AG04450 (cell line): ENCODE results near the gene ZNF397. TPM values are rescaled to one million over a fixed set of nuclear protein-coding genes. Genes with fewer than 3 reads are reported as not detected.

Experiments
- CTCF ChIA-PET: fragments of 300-600, 350-600 bp; formaldehyde crosslinking; extraction: SDS; loops from one replicate; lab custom pipeline; 2022; ENCODE audit warnings: antibody characterized with exemption, inconsistent platforms; lab: Charles Lee
- POLR2A ChIA-PET: fragments of 350-600 bp; formaldehyde crosslinking; extraction: SDS; loops from one replicate; lab custom pipeline; 2021; ENCODE audit warnings: antibody characterized with exemption, inconsistent platforms; lab: Yijun Ruan, JAX
- DNase-seq: peaks from one replicate; pipeline ENCODE4 v3.0.0-alpha.2; 2011; ENCODE audit warnings: low read depth, low spot score
- H3K27ac ChIP-seq: one replicate; pipeline ENCODE4 v1.5.1; 2012; ENCODE audit warnings: low read depth, low read length, control low read depth
- H3K27me3 ChIP-seq: one replicate; pipeline ENCODE4 v1.6.0; 2012; ENCODE audit warnings: low read length; ENCODE audit not compliant: control insufficient read depth, insufficient read depth
- H3K4me3 ChIP-seq: 2 replicates; pipeline ENCODE4 v1.5.1; 2011; ENCODE audit warnings: mild to moderate bottlenecking, low read depth, low read length, control low read depth
- H3K9me3 ChIP-seq: 2 replicates; pipeline ENCODE4 v1.5.1; 2012; ENCODE audit warnings: low read length; ENCODE audit not compliant: control insufficient read depth, insufficient read depth
- polyA plus RNA-seq: library from polyadenylated mRNA; depleted of rRNA; stranded (reverse); fragments of >200 nt; gene quantifications from 2 replicates; pipeline ENCODE4 v1.2.3, GENCODE V29; 2011
- TF ChIP-seq, protein P1 (sequence below): IDR thresholded peaks from 2 replicates; pipeline ENCODE4 v1.5.1; 2011; ENCODE audit warnings: low read depth, low read length, control low read depth, inconsistent platforms

ZNF397 gene
- polyA plus RNA-seq, 1 experiment = 11.0 TPM

DNA sequence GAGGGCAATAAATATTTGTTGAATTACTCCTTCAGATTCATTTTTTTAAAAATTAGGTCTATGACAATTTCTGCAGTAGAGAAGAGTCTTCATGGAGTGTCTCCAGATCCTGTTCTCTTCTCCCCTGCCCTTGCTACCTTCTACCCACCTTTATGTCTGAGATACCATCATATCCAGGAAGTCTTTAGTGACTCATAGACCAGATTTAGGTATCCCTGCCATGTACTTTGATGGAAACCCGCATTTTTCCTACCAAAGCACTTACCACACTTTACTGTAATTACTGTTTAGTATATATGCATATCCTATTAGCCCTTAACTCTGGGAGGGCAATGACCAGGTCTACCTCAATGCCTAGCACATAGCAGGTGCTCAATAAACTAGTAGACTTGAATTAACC is 11.6 kb downstream of the ZNF397 start:
- peaks cover 47% of the 10 kb centered on the region for H3K9me3 ChIP-seq
- CTCF ChIA-PET = no interaction called here
- POLR2A ChIA-PET = no interaction called here
- H3K27ac ChIP-seq = no peak overlapping the region
- H3K27me3 ChIP-seq = no peaks in the 10 kb centered on the region
- TF ChIP-seq, protein P1, sequence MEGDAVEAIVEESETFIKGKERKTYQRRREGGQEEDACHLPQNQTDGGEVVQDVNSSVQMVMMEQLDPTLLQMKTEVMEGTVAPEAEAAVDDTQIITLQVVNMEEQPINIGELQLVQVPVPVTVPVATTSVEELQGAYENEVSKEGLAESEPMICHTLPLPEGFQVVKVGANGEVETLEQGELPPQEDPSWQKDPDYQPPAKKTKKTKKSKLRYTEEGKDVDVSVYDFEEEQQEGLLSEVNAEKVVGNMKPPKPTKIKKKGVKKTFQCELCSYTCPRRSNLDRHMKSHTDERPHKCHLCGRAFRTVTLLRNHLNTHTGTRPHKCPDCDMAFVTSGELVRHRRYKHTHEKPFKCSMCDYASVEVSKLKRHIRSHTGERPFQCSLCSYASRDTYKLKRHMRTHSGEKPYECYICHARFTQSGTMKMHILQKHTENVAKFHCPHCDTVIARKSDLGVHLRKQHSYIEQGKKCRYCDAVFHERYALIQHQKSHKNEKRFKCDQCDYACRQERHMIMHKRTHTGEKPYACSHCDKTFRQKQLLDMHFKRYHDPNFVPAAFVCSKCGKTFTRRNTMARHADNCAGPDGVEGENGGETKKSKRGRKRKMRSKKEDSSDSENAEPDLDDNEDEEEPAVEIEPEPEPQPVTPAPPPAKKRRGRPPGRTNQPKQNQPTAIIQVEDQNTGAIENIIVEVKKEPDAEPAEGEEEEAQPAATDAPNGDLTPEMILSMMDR = no peak
- H3K4me3 ChIP-seq = no peak overlapping the region
- no peak for DNase-seq

DNA sequence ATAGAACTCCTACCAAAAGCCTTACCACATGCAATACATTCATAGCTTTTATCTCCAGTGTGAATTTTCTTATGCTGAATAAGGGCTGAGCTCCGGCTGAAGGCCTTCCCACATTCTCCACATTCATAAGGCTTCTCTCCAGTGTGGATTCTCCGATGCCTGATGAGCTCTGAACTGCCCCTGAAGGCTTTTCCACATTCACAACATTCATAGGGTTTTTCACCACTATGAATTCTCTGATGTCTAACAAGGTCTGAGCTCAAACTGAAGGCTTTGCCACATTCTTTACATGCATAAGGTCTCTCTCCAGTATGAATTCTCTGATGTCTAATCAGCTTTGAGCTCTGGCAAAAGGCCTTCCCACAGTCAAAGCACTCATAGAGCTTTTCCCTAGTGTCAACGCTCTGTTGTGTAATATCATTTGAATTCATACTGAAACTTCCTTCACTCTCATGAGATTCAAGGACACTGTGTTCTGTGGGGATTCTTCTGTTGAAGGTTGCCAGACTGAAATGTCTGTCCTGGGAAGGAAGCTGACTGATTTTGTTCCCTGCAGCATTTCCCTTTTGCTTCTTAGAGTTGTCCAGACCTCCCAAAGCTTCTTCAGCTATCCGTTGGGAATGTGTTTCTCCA is 12.9 kb downstream of the ZNF397 start:
- ChIA-PET CTCF (no interaction called here), POLR2A (no interaction called here)

DNA sequence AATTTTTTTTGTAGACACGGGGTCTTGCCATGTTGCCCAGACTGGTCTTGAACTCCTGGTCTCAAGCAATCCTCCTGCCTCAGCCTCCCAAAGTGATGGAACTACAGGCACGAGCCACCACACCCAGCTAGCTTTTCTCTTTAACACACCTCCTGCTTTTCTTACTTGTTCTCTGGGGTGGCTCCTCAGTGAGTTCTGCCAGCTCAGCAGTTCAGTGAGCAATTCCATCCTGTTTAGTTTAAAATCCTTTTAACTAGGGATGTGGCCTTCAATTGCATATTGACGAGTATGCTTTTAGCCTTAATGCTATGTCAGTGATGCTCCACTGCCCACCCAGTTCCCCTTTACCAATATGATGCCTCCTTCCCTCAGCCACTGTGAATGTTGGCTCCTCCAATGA is 16.1 kb downstream of the ZNF397 start:
- Histone ChIP-seq H3K27me3 (no peaks in the 10 kb centered on the region), H3K27ac (no peak overlapping the region), H3K4me3 (no peak overlapping the region), H3K9me3 (peaks cover 35% of the 10 kb centered on the region; the same call in 1 of the 2 replicates)
- TF ChIP-seq, protein P1 = no peak
- POLR2A ChIA-PET = no interaction called here
- CTCF ChIA-PET = no interaction called here
- DNase-seq = no peak

More for the DNA sequence above, 12.9 kb downstream of the ZNF397 start:
- Histone ChIP-seq H3K4me3 (no peak overlapping the region), H3K27ac (no peak overlapping the region), H3K27me3 (no peaks in the 10 kb centered on the region), H3K9me3 (peaks cover 41% of the 10 kb centered on the region; the same call in 1 of the 2 replicates)
- no peak for DNase-seq
- TF ChIP-seq, protein P1 = no peak

DNA sequence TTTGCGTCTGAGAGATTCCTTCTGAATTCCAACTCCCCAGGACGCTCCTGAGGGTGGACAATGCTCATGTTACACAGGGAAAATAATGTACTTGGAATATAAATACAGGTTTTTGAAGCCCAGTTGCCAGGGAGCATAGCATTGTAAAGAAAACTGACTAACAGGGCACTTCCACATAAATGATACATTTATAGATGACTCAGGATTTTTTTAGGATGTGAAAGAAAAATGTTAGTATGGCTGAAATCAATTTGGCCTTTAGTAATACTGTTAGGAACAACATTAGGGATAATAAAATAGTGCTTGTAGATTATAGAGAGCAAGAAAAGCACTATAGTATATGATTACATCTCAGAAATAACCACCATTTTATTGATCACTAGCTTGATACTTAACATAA is 23.6 kb downstream of the ZNF397 start:
- POLR2A ChIA-PET = no interaction called here
- TF ChIP-seq, protein P1 = no peak
- H3K27ac ChIP-seq = no peak overlapping the region
- H3K27me3 ChIP-seq = no peaks in the 10 kb centered on the region
- no peak for DNase-seq
- H3K4me3 ChIP-seq = no peak overlapping the region
- CTCF ChIA-PET = no interaction called here
- H3K9me3 ChIP-seq = peaks cover 18% of the 10 kb centered on the region

DNA sequence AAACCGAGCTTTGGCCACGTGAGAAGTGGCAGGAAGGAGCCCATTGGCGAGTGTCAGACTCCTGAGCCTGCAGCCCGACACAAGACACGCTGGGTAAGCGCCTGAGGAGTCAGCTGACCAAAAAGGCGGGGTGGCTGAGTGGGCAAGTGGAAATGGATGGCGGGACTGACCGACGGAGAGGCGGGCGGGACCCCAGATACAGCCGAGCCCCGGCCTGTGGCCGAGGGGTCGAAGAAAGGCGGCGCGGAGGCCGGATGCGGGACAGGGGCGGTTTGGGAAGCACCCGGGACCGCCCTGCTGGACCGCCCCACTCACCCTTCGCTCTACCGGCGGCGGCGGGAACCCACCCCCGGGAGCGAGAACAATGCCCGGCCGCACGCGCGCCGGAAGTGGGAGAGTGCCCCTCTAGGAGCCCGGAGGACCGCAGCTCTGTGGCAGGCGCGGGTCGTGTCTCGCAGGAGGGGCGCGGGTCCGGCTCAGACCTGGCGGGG is 26.4 kb downstream of the ZNF397 start:
- H3K4me3 ChIP-seq = peak overlapping the region; percentile 43
- peaks cover 27% of the 10 kb centered on the region for H3K9me3 ChIP-seq
- H3K27ac ChIP-seq = no peak overlapping the region
- CTCF ChIA-PET = no interaction called here
- H3K27me3 ChIP-seq = no peaks in the 10 kb centered on the region
- DNase-seq = no peak
- TF ChIP-seq, protein P1 = no peak
- POLR2A ChIA-PET = interaction anchor here (1.4 to 1.7 kb wide), 2 partner anchors 23 to 27 kb away, joined by 3 to 6 read pairs; partner anchors contain the start of genes ZNF397 and ZSCAN30
